IPS DF 6.9 (cell line): ENCODE measurements around the gene COL4A2.
"Not testable (repeated sequence)": the region's sequence is repeated elsewhere in the genome, so short reads cannot be mapped to it uniquely, and the experiment has no call there.

Experiments used
- DNase-seq: peaks from one replicate; pipeline ENCODE4 v3.0.0-alpha.2; 2013; ENCODE audit warnings: low read depth, low spot score
- H3K27ac ChIP-seq: one replicate; pipeline ENCODE4 v1.5.1; 2013; ENCODE audit warnings: low read length, control low read depth
- H3K27me3 ChIP-seq: 2 replicates; pipeline ENCODE4 v1.6.1; 2013; ENCODE audit warnings: mild to moderate bottlenecking, low read length; ENCODE audit not compliant: control insufficient read depth, insufficient read depth
- H3K36me3 ChIP-seq: 2 replicates; pipeline ENCODE4 v1.6.1; 2013; ENCODE audit warnings: low read length; ENCODE audit not compliant: control insufficient read depth, insufficient read depth
- H3K4me1 ChIP-seq: 2 replicates; pipeline ENCODE4 v1.6.1; 2013; ENCODE audit warnings: low read length; ENCODE audit not compliant: control insufficient read depth, insufficient read depth
- H3K4me3 ChIP-seq: 2 replicates; pipeline ENCODE4 v1.5.1; 2013; ENCODE audit warnings: mild to moderate bottlenecking, low read length
- H3K9me3 ChIP-seq: 2 replicates; pipeline ENCODE4 v1.6.1; 2013; ENCODE audit warnings: low read length, inconsistent platforms; ENCODE audit not compliant: control insufficient read depth, insufficient read depth
- WGBS: extraction: QIAGEN DNeasy Blood & Tissue Kit; methylation state at CpG from one replicate; pipeline ENCODE4 v1.1.7; 2013; ENCODE audit warnings: mixed read lengths, missing lambda C conversion rate; ENCODE audit not compliant: insufficient read length, insufficient coverage; 5-methylcytosine and 5-hydroxymethylcytosine counted together

The COL4A2 gene

DNA sequence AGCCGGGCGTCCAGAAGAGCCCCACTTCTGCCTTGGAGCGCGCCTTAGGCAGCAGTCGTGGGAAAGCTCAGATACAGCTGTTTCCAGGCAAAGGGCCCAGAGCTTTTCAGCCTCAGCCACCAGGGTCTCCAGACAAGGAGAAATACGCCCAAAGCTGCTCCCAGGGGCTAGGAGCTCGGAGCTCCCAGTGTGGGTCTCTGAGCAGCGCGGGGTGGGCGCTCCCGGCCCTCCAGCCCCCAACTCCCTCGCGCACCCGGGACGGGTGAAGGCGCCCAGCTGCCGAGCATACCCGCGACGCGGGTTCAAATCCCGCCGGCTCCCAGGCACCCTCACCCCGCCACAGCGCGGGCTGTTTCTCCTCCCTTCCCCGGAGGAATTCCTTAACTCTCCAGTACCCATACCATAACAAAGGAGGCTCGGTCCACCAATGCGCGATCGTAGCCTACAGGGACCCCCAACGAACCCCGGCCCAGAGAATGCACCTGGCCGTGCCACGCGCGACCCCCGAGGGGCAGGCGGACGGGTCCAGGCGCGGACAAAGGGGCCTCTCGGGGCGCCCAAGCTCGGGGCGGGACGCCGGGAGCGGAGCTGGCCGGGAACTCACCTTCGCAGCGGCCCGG lies 634 bp upstream of the COL4A2 start:
- H3K4me1 ChIP-seq, result no peaks in the 10 kb centered on the region; the same call in none of the 2 replicates
- 0 out of 2 replicates have a peak, but pooled peaks cover 2% of the 10 kb centered on the region for H3K36me3 ChIP-seq
- H3K9me3 ChIP-seq, result no peaks in the 10 kb centered on the region
- no CpG with 5 or more reads among the region's 53 CpGs for WGBS
- H3K27me3 ChIP-seq, result peaks cover 4% of the 10 kb centered on the region; the same call in 1 of the 2 replicates
- peak overlapping the region; percentile 89 for H3K4me3 ChIP-seq
- no peak for DNase-seq
- H3K27ac ChIP-seq, result no peak overlapping the region

DNA sequence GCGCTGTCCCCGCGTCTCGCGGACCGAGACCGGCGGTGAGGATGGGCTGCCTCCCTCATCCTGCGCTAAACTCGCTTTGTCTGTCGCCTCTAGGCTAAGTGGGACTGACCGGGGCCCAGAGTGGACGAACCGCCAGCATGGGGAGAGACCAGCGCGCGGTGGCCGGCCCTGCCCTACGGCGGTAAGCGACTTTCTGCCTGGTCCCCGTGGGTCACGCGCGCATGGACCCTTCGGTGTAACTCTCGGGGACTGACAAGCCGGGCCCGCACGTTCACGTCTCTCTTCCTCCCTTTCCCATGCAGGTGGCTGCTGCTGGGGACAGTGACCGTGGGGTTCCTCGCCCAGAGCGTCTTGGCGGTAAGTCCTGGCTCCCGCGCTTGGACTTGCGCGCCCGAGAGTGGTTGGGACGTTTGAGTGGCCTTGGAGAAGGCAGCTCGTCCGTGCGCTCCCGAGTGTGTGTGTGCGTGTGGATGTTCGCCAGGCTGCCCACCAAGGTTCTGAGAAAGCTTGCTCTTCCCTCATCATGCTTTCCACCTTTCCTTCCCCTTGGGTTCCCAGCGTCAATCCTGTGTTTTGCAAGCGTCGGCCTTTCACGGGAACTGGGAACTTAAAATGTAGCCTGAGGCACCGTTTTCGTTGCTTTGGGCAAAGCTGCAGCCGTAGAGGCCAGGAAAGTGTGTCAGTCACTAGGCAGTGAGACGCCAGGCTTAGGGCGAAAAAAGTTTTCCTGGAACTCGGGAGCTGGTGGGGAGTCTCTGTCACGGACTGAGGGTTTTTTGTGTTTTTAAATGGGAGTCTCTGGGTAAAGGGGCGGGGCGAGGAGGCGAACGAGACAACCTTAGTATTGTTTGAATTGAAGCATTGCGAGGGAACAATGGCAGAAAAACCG lies 927 bp downstream of the COL4A2 start:
- DNase-seq, result no peak
- H3K4me3 ChIP-seq, result peak overlapping the region; percentile 89
- H3K27ac ChIP-seq, result no peak overlapping the region
- H3K4me1 ChIP-seq, result no peaks in the 10 kb centered on the region; the same call in none of the 2 replicates
- H3K27me3 ChIP-seq, result peaks cover 4% of the 10 kb centered on the region; the same call in 1 of the 2 replicates
- WGBS, result no CpG with 5 or more reads among the region's 64 CpGs
- 0 out of 2 replicates have a peak, but pooled peaks cover 2% of the 10 kb centered on the region for H3K36me3 ChIP-seq
- H3K9me3 ChIP-seq, result no peaks in the 10 kb centered on the region

DNA sequence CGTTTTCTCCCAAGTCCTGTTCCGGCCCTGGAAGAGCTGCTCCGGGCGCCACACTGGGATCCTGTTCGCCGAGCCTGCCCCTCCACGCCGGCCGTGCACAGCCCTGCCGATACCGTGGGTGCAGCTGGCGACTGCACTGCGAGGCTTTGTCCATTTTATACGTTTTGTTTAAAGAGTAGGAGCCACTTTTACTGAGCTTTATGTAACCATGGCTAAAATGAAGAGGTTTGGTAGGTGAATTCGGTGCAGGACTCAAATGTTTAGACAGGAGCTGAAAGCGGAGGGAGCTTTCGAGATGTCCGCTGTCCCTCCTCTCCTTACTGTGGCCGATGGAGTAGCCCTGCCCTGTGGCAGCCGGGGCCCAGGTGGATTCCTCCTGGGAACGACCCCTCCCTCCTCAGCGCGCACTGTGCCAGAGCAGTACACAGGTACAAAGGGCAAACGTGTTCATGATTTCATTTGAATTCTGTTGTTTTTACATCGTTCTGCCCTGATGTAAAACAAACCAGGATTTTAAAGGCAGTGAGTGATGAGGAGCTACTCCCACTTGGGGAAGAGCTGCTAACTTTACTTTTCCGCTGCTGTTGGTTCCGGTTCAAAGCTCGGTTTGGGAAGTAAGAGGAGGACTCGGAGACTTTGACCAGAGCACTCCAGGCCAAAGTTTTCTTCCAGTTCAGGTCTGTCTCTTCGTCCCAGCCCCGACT lies 1.7 kb downstream of the COL4A2 start:
- 0 out of 2 replicates have a peak, but pooled peaks cover 2% of the 10 kb centered on the region for H3K36me3 ChIP-seq
- DNase-seq, result no peak
- peaks cover 4% of the 10 kb centered on the region; the same call in 1 of the 2 replicates for H3K27me3 ChIP-seq
- no CpG with 5 or more reads among the region's 31 CpGs for WGBS
- no peaks in the 10 kb centered on the region; the same call in 1 of the 2 replicates for H3K4me1 ChIP-seq
- no peak overlapping the region for H3K27ac ChIP-seq
- H3K4me3 ChIP-seq, result peak overlapping the region; percentile 89; the same call in 1 of the 2 replicates
- H3K9me3 ChIP-seq, result no peaks in the 10 kb centered on the region

DNA sequence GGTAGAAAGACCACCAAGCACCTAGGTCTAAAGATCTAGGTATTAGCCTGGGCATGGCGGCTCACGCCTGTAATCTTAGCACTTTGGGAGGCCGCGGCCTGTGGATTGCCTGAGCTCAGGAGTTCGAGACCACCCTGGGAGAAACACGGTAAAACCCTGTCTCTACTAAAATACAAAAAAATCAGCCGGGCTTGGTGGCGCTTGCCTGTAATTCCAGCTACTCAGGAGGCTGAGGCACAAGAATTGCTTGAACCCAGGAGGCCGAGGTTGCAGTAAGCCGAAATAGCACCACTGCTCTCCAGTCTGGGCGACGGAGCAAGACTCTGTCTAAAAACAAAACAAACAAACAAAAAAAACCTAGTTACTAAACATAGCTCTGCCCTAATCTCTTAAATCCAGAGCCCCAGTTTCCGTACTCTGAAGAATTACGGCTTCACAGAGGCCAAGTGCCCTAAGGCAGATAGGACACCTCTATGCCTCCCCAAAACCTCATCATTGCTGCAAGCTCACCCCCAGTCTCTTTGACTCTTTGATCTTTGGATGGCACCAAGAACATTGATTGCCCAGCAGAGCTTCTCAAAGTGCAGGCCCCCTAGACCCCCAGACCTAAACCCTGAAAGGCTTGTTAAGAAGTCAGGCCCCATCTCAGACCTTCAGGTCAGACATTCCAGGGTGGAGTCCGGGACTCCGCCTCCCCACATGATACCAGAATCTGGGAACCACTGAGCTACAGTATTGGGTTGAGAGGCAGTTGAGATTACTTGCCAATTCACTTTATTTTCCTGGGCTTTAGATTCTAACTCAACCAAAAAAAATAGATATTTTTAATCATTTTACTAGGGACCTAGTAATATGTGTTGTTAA lies 2.8 kb downstream of the COL4A2 start:
- H3K4me3 ChIP-seq, result no peak overlapping the region
- no peaks in the 10 kb centered on the region; the same call in 1 of the 2 replicates for H3K4me1 ChIP-seq

DNA sequence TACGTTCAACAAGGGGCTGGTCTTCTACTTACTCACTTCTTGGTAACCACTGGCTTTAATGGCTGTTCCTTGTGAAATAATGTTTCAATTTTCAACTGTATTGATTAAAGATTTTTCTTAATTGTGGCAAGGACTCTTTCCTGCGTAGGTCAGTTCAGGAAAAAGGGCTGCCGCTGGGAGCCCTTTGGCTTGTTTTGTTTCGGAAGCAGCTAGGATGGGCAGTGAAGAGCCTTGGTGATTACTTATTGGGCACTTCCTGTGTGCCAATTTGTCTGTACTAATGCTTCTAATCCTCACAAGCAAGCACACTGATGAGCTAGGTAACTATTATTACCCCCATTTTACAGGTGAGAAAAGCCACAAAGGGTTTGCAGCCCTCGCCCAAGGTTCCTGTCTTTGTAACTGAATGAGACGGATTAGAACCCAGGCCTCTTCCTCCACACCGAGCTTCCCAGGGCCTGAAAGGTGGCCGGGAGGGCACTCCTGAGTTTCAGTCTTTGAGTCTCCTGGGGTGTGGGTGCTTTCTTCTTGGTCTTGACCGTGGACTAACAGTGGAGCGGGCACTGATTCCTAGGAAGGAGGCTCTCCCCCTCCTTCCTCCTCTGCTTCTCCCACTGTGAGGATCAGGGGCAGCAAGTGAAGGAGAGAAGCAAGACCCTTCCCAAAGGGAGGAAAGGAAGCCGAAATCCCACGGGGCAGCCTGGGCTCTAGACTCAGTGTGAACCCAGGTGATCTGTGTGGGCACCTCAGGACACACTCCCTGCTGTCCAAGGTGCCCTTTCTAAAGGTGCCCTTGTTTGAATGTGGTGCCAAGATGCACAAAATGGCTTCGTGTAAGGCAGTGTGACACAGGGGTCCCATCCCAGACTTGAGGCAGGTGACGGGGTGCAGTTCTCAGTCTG lies 3.7 kb downstream of the COL4A2 start:
- no peak overlapping the region for H3K27ac ChIP-seq
- no peaks in the 10 kb centered on the region for H3K9me3 ChIP-seq
- DNase-seq, result no peak
- peaks cover 4% of the 10 kb centered on the region; the same call in 1 of the 2 replicates for H3K27me3 ChIP-seq
- H3K4me1 ChIP-seq, result no peaks in the 10 kb centered on the region; the same call in 1 of the 2 replicates
- H3K36me3 ChIP-seq, result 0 out of 2 replicates have a peak, but pooled peaks cover 2% of the 10 kb centered on the region
- H3K4me3 ChIP-seq, result no peak overlapping the region
- no CpG with 5 or more reads among the region's 14 CpGs for WGBS

More for the DNA sequence above, 2.8 kb downstream of the COL4A2 start:
- H3K36me3 ChIP-seq, result 0 out of 2 replicates have a peak, but pooled peaks cover 2% of the 10 kb centered on the region
- no peak for DNase-seq
- H3K9me3 ChIP-seq, result no peaks in the 10 kb centered on the region
- WGBS, result no CpG with 5 or more reads among the region's 16 CpGs
- H3K27ac ChIP-seq, result no peak overlapping the region
- H3K27me3 ChIP-seq, result peaks cover 4% of the 10 kb centered on the region; the same call in 1 of the 2 replicates

- H3K9me3 ChIP-seq, result no peaks in the 10 kb centered on the region
- no peak overlapping the region for H3K4me3 ChIP-seq
- no peak overlapping the region for H3K27ac ChIP-seq
- WGBS, result no CpG with 5 or more reads among the region's 30 CpGs
- H3K27me3 ChIP-seq, result peaks cover 4% of the 10 kb centered on the region; the same call in 1 of the 2 replicates
- 0 out of 2 replicates have a peak, but pooled peaks cover 2% of the 10 kb centered on the region for H3K36me3 ChIP-seq
- no peaks in the 10 kb centered on the region; the same call in 1 of the 2 replicates for H3K4me1 ChIP-seq
- DNase-seq, result no peak
These were observed 4.6 kb downstream of the COL4A2 start for GRCh38 chr13:110311443-110312338.

DNA sequence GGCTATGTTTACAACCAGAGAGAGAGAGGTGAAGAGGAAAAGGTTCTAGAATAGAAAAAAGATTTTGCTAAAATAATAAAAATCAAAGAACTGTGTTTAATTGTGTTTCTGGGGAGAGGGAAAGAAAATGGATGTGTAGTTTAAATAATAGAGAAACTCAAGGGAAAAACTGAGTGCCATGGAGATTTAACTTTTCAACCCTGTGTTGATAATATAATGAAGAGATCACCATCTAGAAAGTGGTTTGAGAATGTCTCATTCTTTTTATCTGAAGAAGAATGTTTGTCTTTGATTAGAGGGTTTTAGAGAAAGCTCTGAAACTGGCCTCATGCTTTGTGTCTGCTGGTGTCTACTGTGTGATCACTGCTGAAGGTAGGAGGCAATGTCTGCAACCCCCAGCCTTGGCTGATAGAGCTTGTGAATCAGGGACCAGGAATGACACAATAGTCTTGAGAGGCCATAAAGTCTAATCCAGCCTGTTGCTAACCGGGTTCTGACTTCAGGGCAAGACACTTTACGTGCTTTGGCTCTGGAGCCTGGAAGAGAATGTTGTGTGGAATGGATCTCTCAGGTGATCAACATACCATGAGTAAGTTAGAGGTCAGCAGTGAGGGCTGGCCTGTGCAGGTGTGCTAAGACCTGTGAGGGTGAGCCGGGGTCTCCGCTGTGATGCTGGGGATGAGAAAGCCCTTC lies 5.4 kb downstream of the COL4A2 start:
- H3K4me1 ChIP-seq, result peaks cover 3% of the 10 kb centered on the region
- peaks cover 8% of the 10 kb centered on the region; the same call in 1 of the 2 replicates for H3K36me3 ChIP-seq
- no peak for DNase-seq
- no peak overlapping the region for H3K27ac ChIP-seq
- H3K9me3 ChIP-seq, result no peaks in the 10 kb centered on the region
- no peak overlapping the region for H3K4me3 ChIP-seq
- WGBS, result no CpG with 5 or more reads among the region's 4 CpGs
- peaks cover 4% of the 10 kb centered on the region; the same call in 1 of the 2 replicates for H3K27me3 ChIP-seq

DNA sequence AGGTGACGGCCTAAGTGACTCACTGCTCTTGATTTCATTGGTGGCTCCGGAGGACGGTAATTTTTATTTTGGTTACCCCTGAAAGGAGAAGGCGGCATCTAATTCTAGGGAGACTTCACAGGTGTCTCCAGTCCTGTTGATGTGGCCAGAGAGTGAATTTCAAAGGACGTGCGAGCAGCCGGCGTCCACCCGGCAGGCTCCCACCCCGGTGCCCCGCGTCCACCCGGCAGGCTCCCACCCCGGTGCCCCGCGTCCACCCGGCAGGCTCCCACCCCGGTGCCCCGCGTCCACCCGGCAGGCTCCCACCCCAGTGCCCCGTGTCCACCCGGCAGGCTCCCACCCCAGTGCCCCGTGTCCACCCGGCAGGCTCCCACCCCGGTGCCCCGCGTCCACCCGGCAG lies 6.2 kb downstream of the COL4A2 start:
- not testable (repeated sequence) for H3K4me3 ChIP-seq, H3K4me1 ChIP-seq, H3K9me3 ChIP-seq, H3K27ac ChIP-seq, H3K36me3 ChIP-seq, DNase-seq, H3K27me3 ChIP-seq
- WGBS, result no CpG with 5 or more reads among the region's 29 CpGs
